Activated CD8-positive, alpha-beta T cell treated with anti-CD3 and anti-CD28 coated beads for 36 hours (primary cell): ENCODE measurements around the gene SYT3. TPM values are rescaled to one million over a fixed set of nuclear protein-coding genes. Genes with fewer than 3 reads are reported as not detected.
A peak's percentile ranks its signal among the peaks of the same experiment; 100 is the strongest.

Experiments used
- ATAC-seq: fragments of 200-7000 bp; cut with Tn5 transposase; one replicate; pipeline ENCODE4 v1.10.0; 2021; ENCODE audit warnings: mild to moderate bottlenecking, moderate library complexity
- CTCF ChIA-PET: fragments of 350-600 bp; sonication (Branson Sonifier 250); formaldehyde crosslinking; loops from one replicate; lab custom pipeline; 2021; ENCODE audit warnings: antibody characterized with exemption; lab: Charles Lee
- POLR2A ChIA-PET: fragments of 350-600 bp; sonication (Branson Sonifier 250); formaldehyde crosslinking; loops from one replicate; lab custom pipeline; 2021; ENCODE audit warnings: antibody characterized with exemption; lab: Charles Lee
- DNase-seq: peaks from one replicate; pipeline ENCODE4 v3.0.0-alpha.2; 2020
- H3K27ac Mint-ChIP-seq: one replicate; pipeline ENCODE4 v1.8.0; 2021; ENCODE audit warnings: mild to moderate bottlenecking, mixed read lengths
- H3K27me3 Mint-ChIP-seq: one replicate; pipeline ENCODE4 v1.8.0; 2021; ENCODE audit warnings: mixed read lengths
- H3K36me3 Mint-ChIP-seq: one replicate; pipeline ENCODE4 v1.8.0; 2021; ENCODE audit warnings: low read depth, mixed read lengths
- H3K4me1 Mint-ChIP-seq: one replicate; pipeline ENCODE4 v1.8.0; 2021; ENCODE audit warnings: low read depth, mixed read lengths
- H3K4me3 Mint-ChIP-seq: one replicate; pipeline ENCODE4 v1.8.0; 2021; ENCODE audit warnings: mild to moderate bottlenecking, moderate library complexity, mixed read lengths
- H3K9me3 Mint-ChIP-seq: one replicate; pipeline ENCODE4 v1.8.0; 2021; ENCODE audit warnings: mixed read lengths
- CTCF ChIP-seq: fragments of 200-600 bp; IDR thresholded peaks from one replicate; pipeline ENCODE4 v1.8.0; 2022; ENCODE audit warnings: antibody characterized with exemption, mild to moderate bottlenecking
- intact Hi-C: fragments of 100-400 bp; cut with micrococcal nuclease; formaldehyde crosslinking; loops from one replicate; pipeline ENCODE4 v1.10.0; 2022
- total RNA-seq, 2 experiments: library from RNA; stranded (reverse); gene quantifications; one replicate each; pipeline ENCODE4 v1.2.3, GENCODE V29; 2021

Gene SYT3
- total RNA-seq, 2 experiments from 2014 or later = not detected

GRCh38 chr19:50651174-50651573 is 11.5 kb upstream of the SYT3 start:
- ChIA-PET POLR2A (no interaction called here), CTCF (no interaction called here)
- H3K27me3 Mint-ChIP-seq = peaks cover 40% of the 10 kb centered on the region
- H3K9me3 Mint-ChIP-seq = peaks cover 5% of the 10 kb centered on the region
- TF ChIP-seq CTCF = no peak
- no peak overlapping the region for H3K27ac Mint-ChIP-seq
- no peak overlapping the region for H3K4me3 Mint-ChIP-seq
- H3K4me1 Mint-ChIP-seq = no peaks in the 10 kb centered on the region
- intact Hi-C loops = no loop called here
- H3K36me3 Mint-ChIP-seq = no peaks in the 10 kb centered on the region
- DNase-seq (no peak), ATAC-seq (no peak)

DNA sequence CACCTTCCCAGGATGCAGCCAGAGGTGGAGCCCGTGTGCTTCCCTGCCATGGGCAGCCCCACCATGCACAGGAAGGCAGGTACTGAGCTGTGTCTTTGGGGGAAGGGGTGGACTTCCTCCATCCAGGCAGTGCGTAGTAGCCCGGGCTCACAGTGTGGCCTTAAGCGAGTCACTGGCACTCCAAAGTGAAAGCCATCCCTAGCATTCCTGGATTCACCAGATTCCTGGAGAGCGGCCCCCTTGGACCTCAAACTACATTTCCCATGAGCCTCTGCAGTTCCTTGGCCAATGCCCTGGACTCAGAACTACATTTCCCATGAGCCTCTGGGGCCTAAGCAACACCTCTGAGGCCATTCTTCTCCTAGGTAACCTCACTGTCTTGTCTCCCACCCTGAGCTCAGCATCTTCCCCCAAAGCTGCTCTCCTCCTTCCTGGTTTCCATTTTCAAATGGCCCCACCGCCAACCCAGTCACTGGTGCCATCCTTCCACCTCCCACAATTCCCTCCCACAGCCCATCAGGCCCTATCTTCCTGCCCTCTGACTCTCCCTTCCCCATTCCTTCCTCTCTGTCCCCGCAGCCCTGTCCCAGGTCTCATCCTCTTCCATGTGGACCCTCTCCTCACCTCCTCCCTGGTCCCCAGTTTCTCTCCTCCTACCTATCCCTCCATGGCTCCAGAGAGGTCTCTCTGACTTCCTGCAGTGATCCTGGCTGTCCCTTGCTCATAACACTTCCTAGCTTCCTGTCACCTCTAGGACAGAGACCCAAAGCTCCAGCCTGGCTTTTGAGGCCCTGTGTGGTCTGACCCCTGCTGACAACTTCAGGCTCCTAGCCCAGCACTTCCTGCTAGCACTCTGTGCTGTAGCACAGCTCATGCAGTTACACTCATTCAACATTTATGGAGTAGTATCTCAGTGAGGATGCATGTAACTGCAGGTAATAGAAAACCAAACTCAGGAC is 10.0 kb upstream of the SYT3 start, which contains the start of gene C19orf81:
Gene C19orf81, plus strand, starts transcription at position 13 of the 959 bp plus-strand sequence. Its CDS starts 0 bp downstream, at position 13.
- ChIA-PET CTCF (no interaction called here), POLR2A (no interaction called here)
- Mint-ChIP-seq H3K4me3 (no peak within 1 kb of the TSS), H3K27ac (no peak within 1 kb of the TSS), H3K36me3 (no peaks in the 10 kb centered on the region), H3K9me3 (peaks cover under 1% of the 10 kb centered on the region), H3K27me3 (peaks cover 28% of the 10 kb centered on the region), H3K4me1 (no peaks in the 10 kb centered on the region)
- DNase-seq (no peak), ATAC-seq (peak; percentile 55)
- TF ChIP-seq CTCF = no peak
- intact Hi-C loops = no loop called here

- CTCF ChIA-PET = interaction anchor here (1.2 to 1.5 kb wide), 2 partner anchors 41 to 92 kb away, joined by 3 read pairs; no protein-coding TSS in a partner anchor
Measured at GRCh38 chr19:50648659-50649058, 9.0 kb upstream of the SYT3 start.

GRCh38 chr19:50647879-50648615 is 8.4 kb upstream of the SYT3 start:
- Mint-ChIP-seq H3K4me3 (no peak overlapping the region), H3K4me1 (no peaks in the 10 kb centered on the region), H3K27me3 (peaks cover 21% of the 10 kb centered on the region), H3K27ac (no peak overlapping the region), H3K36me3 (no peaks in the 10 kb centered on the region), H3K9me3 (no peaks in the 10 kb centered on the region)
- TF ChIP-seq CTCF = no peak
- POLR2A ChIA-PET = no interaction called here
- ATAC-seq (no peak), DNase-seq (no peak)
- intact Hi-C loops = no loop called here
- CTCF ChIA-PET = interaction anchor here (1.2 to 1.5 kb wide), 2 partner anchors 40 to 92 kb away, joined by 3 read pairs; no protein-coding TSS in a partner anchor

More at GRCh38 chr19:50648659-50649058, 9.0 kb upstream of the SYT3 start:
- intact Hi-C loops = no loop called here
- Mint-ChIP-seq H3K27ac (no peak overlapping the region), H3K9me3 (no peaks in the 10 kb centered on the region), H3K4me1 (no peaks in the 10 kb centered on the region), H3K4me3 (no peak overlapping the region), H3K36me3 (no peaks in the 10 kb centered on the region), H3K27me3 (peaks cover 21% of the 10 kb centered on the region)
- ATAC-seq (no peak), DNase-seq (no peak)
- POLR2A ChIA-PET = no interaction called here
- TF ChIP-seq CTCF = no peak
